Vagina (tissue), 2 donors: ENCODE results near the gene LTBP4. TPM values are rescaled to one million over a fixed set of nuclear protein-coding genes. Genes with fewer than 3 reads are reported as not detected.
A peak's percentile ranks its signal among the peaks of the same experiment; 100 is the strongest.

Experiments
- DNase-seq, 2 donors: peaks; one replicate each; pipeline ENCODE4 v3.0.0-alpha.2; 2017; ENCODE audit errors: extremely low spot score in 2 of 2
- H3K27ac ChIP-seq: fragments of 200-600 bp; sonication (generic); one replicate; pipeline ENCODE4 v1.5.1; 2019
- H3K27me3 ChIP-seq: fragments of 200-600 bp; sonication (generic); one replicate; pipeline ENCODE4 v1.5.1; 2019
- H3K36me3 ChIP-seq, 2 donors: fragments of 200-600 bp; sonication (generic); one replicate each; pipeline ENCODE4 v1.5.1; 2017 to 2019
- H3K4me1 ChIP-seq: fragments of 200-600 bp; sonication (generic); one replicate; pipeline ENCODE4 v1.5.1; 2019
- H3K4me3 ChIP-seq, 2 donors: fragments of 200-600 bp; sonication (generic); 1 replicate in 1 of 2; 2 replicates in 1 of 2; pipeline ENCODE4 v1.5.1; 2016 to 2019
- H3K9me3 ChIP-seq: fragments of 200-600 bp; sonication (generic); one replicate; pipeline ENCODE4 v1.5.1; 2019
- POLR2A ChIP-seq, 2 donors: fragments of 450-650 bp; IDR thresholded peaks; one replicate each; pipeline ENCODE4 v1.6.1; 2017; ENCODE audit warnings: antibody characterized with exemption in 2 of 2, mild to moderate bottlenecking in 2 of 2, moderate library complexity in 2 of 2
- POLR2AphosphoS5 ChIP-seq, 2 donors: sonication (generic); formaldehyde crosslinking; IDR thresholded peaks; one replicate each; pipeline ENCODE4 v1.9.0; 2017; ENCODE audit warnings: antibody characterized with exemption in 2 of 2, mild to moderate bottlenecking in 2 of 2, low read depth in 1 of 2; ENCODE audit not compliant: insufficient read depth in 1 of 2
- intact Hi-C: fragments of 100-400 bp; cut with DNase I; formaldehyde crosslinking; loops from one replicate; pipeline ENCODE4 v1.15.1; 2023
- total RNA-seq: library from RNA; depleted of rRNA; stranded (reverse); fragments of >200 nt; gene quantifications from one replicate; pipeline ENCODE4 v1.2.3, GENCODE V29; 2016
- TF ChIP-seq, protein P1 (sequence below), 3 experiments: fragments of 450-650 bp in 2 of 3; fragments of 200-600 bp in 1 of 3; sonication (generic) in 1 of 3; IDR thresholded peaks; one replicate each; pipeline ENCODE4 v1.5.1; 2017 to 2019; ENCODE audit warnings: antibody characterized with exemption in 3 of 3, mild to moderate bottlenecking in 2 of 3, moderate library complexity in 2 of 3

LTBP4 gene
- total RNA-seq, 1 donor from 2014 or later: 983 TPM

DNA sequence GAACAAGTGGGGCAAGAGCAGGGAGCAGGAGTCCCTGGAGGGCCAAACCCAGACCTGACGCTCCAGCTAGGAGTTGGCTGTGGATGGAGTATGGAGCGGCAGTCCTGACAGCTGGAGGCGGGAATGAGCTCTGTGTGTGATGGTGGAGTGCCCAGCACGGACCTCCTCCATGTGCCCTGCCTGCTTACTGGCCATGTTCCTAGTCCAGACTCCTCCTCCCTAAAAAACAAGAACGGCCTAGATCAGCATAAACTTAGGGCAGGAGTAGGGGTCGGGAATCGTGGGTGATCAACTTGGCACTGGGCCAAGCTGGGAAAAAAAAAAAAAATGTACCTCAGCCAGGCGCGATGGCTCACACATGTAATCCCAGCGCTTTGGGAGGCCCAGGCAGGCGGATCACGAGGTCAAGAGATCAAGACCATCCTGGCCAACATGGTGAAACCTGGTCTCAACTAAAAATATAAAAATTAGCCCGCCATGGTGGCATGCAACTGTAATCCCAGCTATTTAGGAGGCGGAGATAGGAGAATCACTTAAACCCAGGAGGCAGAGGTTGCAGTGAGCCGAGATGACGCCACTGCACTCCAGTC is 29.5 kb downstream of the LTBP4 start:
- DNase-seq: no peak
- Histone ChIP-seq H3K4me1 (peaks cover 6% of the 10 kb centered on the region), H3K27ac (no peak overlapping the region), H3K4me3 (no peak overlapping the region), H3K27me3 (no peaks in the 10 kb centered on the region), H3K36me3 (peaks cover 0 to 35% of the 10 kb centered on the region in 2 donors), H3K9me3 (no peaks in the 10 kb centered on the region)
- intact Hi-C loops: loop anchor here (10.0 kb wide), 2 partner anchors 96 to 166 kb away; partner anchors contain the start of genes BLVRB and SPTBN4
- TF ChIP-seq, protein P1, sequence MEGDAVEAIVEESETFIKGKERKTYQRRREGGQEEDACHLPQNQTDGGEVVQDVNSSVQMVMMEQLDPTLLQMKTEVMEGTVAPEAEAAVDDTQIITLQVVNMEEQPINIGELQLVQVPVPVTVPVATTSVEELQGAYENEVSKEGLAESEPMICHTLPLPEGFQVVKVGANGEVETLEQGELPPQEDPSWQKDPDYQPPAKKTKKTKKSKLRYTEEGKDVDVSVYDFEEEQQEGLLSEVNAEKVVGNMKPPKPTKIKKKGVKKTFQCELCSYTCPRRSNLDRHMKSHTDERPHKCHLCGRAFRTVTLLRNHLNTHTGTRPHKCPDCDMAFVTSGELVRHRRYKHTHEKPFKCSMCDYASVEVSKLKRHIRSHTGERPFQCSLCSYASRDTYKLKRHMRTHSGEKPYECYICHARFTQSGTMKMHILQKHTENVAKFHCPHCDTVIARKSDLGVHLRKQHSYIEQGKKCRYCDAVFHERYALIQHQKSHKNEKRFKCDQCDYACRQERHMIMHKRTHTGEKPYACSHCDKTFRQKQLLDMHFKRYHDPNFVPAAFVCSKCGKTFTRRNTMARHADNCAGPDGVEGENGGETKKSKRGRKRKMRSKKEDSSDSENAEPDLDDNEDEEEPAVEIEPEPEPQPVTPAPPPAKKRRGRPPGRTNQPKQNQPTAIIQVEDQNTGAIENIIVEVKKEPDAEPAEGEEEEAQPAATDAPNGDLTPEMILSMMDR (IDR thresholded peaks at IDR 0.05): no peak

DNA sequence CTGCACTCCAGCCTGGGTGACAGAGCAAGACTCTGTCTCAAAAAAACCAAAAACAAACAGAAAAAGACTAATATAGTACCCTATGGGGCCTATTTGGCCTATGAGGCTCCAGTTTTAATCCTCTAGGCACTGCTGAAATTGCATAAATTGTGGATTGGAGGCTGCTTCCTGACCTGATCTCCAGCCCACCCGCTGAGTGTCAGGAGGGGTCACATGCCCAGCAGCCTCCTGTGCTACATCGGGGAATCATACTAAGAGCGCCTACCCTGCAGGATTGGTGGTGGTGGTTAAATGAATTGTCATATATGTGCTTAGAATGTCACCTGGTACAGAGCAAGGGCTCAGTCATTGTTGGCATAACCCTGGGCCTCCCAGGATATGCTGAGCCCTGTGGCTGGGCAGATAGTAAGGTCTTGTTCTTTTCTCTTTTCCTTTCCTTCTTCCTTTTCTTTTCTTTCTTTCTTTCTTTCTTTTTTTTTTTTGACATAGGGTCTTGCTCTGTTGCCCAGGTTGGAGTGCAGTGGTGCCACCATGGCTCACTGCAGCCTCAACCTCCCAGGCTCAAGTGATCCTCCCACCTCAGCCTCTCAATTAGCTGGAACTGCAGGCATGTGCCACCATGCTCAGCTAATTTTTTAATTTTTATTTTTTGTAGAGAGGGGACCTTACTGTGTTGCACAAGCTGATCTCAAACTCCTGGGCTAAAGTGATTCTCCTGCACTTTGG is 31.3 kb downstream of the LTBP4 start:
- no peak for DNase-seq
- no peak overlapping the region for H3K4me3 ChIP-seq
- no peaks in the 10 kb centered on the region for H3K27me3 ChIP-seq
- intact Hi-C loops: loop anchor here (10.0 kb wide), 2 partner anchors 98 to 168 kb away; partner anchors contain the start of genes BLVRB and SPTBN4
- H3K27ac ChIP-seq: no peak overlapping the region
- peaks cover 6% of the 10 kb centered on the region for H3K4me1 ChIP-seq
- TF ChIP-seq POLR2AphosphoS5 (IDR thresholded peaks at IDR 0.05; ENCODE audit: insufficient read depth in 1 of 2, low read depth in 1 of 2) (no peak), POLR2A (IDR thresholded peaks at IDR 0.05) (no peak)
- TF ChIP-seq, protein P1 (IDR thresholded peaks at IDR 0.05): no peak
- H3K36me3 ChIP-seq: peaks cover 0 to 17% of the 10 kb centered on the region in 2 donors
- no peaks in the 10 kb centered on the region for H3K9me3 ChIP-seq

DNA sequence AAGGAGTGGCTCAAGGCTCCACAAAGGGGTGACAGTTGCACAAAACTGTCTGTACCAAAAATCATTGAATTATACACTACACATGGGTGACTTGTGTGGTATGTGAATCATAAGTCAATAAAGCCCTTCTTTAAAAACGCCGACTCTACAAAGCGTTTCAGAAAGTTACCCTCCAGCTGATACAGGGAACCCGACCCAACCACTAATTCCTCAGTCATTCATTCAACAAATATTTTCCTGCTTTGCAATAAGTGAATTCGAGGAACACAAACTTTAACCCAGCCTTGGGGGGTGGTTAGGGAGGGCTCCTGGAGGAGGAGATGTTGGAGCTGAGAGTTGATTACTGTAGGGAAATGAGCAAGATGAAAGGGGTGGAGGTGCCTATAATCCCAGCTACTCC is 32.0 kb downstream of the LTBP4 start:
- Histone ChIP-seq H3K9me3 (no peaks in the 10 kb centered on the region), H3K36me3 (peaks cover 0 to 15% of the 10 kb centered on the region in 2 donors), H3K27me3 (no peaks in the 10 kb centered on the region), H3K4me1 (peaks cover 6% of the 10 kb centered on the region), H3K27ac (peak overlapping the region; percentile 68), H3K4me3 (no peak overlapping the region)
- DNase-seq: no peak
- TF ChIP-seq, protein P1 (IDR thresholded peaks at IDR 0.05): no peak
- TF ChIP-seq POLR2AphosphoS5 (IDR thresholded peaks at IDR 0.05; ENCODE audit: insufficient read depth in 1 of 2, low read depth in 1 of 2) (no peak), POLR2A (IDR thresholded peaks at IDR 0.05) (no peak)
- intact Hi-C loops: loop anchor here (10.0 kb wide), 2 partner anchors 98 to 168 kb away; partner anchors contain the start of genes BLVRB and SPTBN4

DNA sequence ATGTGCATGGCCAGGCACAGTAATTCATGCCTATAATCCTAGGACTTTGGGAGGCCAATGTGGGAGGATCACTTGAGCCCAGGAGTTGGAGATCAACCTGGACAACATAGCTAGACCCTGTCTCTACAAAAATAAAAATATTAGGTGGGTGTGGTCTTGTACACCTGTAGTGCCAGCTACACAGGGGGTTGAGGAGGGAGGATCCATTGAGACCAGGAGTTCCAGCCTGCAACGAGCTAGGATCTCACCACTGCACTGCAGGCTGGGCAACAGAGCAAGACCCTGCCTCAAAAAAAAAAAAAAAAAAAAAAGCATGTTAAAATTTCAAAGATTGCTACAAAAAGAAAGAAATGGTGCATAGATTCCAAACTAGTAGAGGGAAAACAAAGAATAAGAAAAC is 37.2 kb downstream of the LTBP4 start:
- TF ChIP-seq, protein P1 (IDR thresholded peaks at IDR 0.05): no peak
- no peak for TF ChIP-seq POLR2AphosphoS5 (IDR thresholded peaks at IDR 0.05; ENCODE audit: insufficient read depth in 1 of 2, low read depth in 1 of 2)
- no peak for TF ChIP-seq POLR2A (IDR thresholded peaks at IDR 0.05)
- intact Hi-C loops: loop anchor here (10.0 kb wide), 2 partner anchors 104 to 174 kb away; partner anchors contain the start of genes BLVRB and SPTBN4
- Histone ChIP-seq H3K27ac (no peak overlapping the region), H3K9me3 (no peaks in the 10 kb centered on the region), H3K27me3 (no peaks in the 10 kb centered on the region), H3K4me1 (peaks cover 22% of the 10 kb centered on the region), H3K36me3 (no peaks in the 10 kb centered on the region), H3K4me3 (no peak overlapping the region)
- no peak for DNase-seq

DNA sequence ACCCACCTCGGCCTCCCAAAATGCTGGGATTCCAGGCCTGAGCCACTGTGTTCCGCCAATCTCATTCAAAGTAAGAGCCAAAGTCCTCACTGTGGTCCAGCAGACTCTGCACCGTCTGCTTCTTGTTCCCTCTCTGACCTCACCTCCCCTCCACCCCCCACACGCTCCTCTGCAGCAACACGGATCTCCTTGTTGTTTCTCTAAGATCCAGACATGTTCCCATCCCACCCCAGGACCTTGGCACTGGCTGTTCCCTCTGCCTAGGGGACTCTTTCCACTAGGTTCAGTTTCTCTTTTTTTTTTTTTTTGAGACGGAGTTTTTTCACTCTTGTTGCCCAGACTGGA is 38.4 kb downstream of the LTBP4 start:
- peaks cover 18% of the 10 kb centered on the region for H3K4me1 ChIP-seq
- no peaks in the 10 kb centered on the region for H3K9me3 ChIP-seq
- TF ChIP-seq POLR2AphosphoS5 (IDR thresholded peaks at IDR 0.05; ENCODE audit: insufficient read depth in 1 of 2, low read depth in 1 of 2): no peak
- TF ChIP-seq POLR2A (IDR thresholded peaks at IDR 0.05): no peak
- TF ChIP-seq, protein P1 (IDR thresholded peaks at IDR 0.05): no peak
- no peak overlapping the region for H3K4me3 ChIP-seq
- no peak for DNase-seq
- H3K27ac ChIP-seq: no peak overlapping the region
- intact Hi-C loops: loop anchor here (10.0 kb wide), 2 partner anchors 105 to 175 kb away; partner anchors contain the start of genes BLVRB and SPTBN4
- no peaks in the 10 kb centered on the region for H3K36me3 ChIP-seq
- H3K27me3 ChIP-seq: no peaks in the 10 kb centered on the region
